Ishikawa (cell line): ENCODE results near the gene WDR38.

Source experiments
- CEBPB ChIP-seq: IDR thresholded peaks from 2 replicates; pipeline ENCODE4 v1.6.1; 2012
- CREB1 ChIP-seq: IDR thresholded peaks from 2 replicates; pipeline ENCODE4 v1.6.1; 2012; ENCODE audit warnings: low read depth
- EGR1 ChIP-seq: IDR thresholded peaks from 2 replicates; pipeline ENCODE4 v1.6.1; 2012
- EP300 ChIP-seq: IDR thresholded peaks from 2 replicates; pipeline ENCODE4 v1.6.1; 2012; ENCODE audit warnings: borderline replicate concordance
- FOXM1 ChIP-seq: IDR thresholded peaks from 2 replicates; pipeline ENCODE4 v1.6.1; 2012; ENCODE audit warnings: low read depth, borderline replicate concordance
- MAX ChIP-seq: IDR thresholded peaks from 2 replicates; pipeline ENCODE4 v1.6.1; 2012
- NFIC ChIP-seq: IDR thresholded peaks from 2 replicates; pipeline ENCODE4 v1.6.1; 2012
- RAD21 ChIP-seq: IDR thresholded peaks from 2 replicates; pipeline ENCODE4 v1.6.1; 2012; ENCODE audit warnings: low read depth
- TAF1 ChIP-seq: IDR thresholded peaks from 2 replicates; pipeline ENCODE4 v1.6.1; 2012; ENCODE audit warnings: low read depth, mild to moderate bottlenecking
- TCF12 ChIP-seq: IDR thresholded peaks from 2 replicates; pipeline ENCODE4 v1.6.1; 2012; ENCODE audit warnings: low read depth
- TEAD4 ChIP-seq: IDR thresholded peaks from 2 replicates; pipeline ENCODE4 v1.6.1; 2012
- YY1 ChIP-seq: IDR thresholded peaks from 2 replicates; pipeline ENCODE4 v1.6.1; 2012; ENCODE audit warnings: low read depth
- ZBTB7A ChIP-seq: IDR thresholded peaks from 2 replicates; pipeline ENCODE4 v1.6.1; 2012; ENCODE audit warnings: low read depth
- TF ChIP-seq, protein P1 (sequence below): IDR thresholded peaks from 2 replicates; pipeline ENCODE4 v1.6.1; 2012; ENCODE audit warnings: low read depth, mild to moderate bottlenecking
- TF ChIP-seq, protein P2 (sequence below): IDR thresholded peaks from 2 replicates; pipeline ENCODE4 v1.6.1; 2012

The WDR38 gene

GRCh38 chr9:124852829-124853531, at the start of gene WDR38:
Gene WDR38, plus strand, starts transcription at chr9:124853460. Its CDS starts 72 bp downstream, at chr9:124853532.
- TF ChIP-seq MAX (peak; percentile 73; the same call in 1 of the 2 replicates), NFIC (no peak), YY1 (peak; percentile 17), RAD21 (peak; percentile 81), EGR1 (peak; percentile 17; the same call in 1 of the 2 replicates), CREB1 (no peak)
- TF ChIP-seq, protein P1, sequence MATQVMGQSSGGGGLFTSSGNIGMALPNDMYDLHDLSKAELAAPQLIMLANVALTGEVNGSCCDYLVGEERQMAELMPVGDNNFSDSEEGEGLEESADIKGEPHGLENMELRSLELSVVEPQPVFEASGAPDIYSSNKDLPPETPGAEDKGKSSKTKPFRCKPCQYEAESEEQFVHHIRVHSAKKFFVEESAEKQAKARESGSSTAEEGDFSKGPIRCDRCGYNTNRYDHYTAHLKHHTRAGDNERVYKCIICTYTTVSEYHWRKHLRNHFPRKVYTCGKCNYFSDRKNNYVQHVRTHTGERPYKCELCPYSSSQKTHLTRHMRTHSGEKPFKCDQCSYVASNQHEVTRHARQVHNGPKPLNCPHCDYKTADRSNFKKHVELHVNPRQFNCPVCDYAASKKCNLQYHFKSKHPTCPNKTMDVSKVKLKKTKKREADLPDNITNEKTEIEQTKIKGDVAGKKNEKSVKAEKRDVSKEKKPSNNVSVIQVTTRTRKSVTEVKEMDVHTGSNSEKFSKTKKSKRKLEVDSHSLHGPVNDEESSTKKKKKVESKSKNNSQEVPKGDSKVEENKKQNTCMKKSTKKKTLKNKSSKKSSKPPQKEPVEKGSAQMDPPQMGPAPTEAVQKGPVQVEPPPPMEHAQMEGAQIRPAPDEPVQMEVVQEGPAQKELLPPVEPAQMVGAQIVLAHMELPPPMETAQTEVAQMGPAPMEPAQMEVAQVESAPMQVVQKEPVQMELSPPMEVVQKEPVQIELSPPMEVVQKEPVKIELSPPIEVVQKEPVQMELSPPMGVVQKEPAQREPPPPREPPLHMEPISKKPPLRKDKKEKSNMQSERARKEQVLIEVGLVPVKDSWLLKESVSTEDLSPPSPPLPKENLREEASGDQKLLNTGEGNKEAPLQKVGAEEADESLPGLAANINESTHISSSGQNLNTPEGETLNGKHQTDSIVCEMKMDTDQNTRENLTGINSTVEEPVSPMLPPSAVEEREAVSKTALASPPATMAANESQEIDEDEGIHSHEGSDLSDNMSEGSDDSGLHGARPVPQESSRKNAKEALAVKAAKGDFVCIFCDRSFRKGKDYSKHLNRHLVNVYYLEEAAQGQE, result no peak

DNA sequence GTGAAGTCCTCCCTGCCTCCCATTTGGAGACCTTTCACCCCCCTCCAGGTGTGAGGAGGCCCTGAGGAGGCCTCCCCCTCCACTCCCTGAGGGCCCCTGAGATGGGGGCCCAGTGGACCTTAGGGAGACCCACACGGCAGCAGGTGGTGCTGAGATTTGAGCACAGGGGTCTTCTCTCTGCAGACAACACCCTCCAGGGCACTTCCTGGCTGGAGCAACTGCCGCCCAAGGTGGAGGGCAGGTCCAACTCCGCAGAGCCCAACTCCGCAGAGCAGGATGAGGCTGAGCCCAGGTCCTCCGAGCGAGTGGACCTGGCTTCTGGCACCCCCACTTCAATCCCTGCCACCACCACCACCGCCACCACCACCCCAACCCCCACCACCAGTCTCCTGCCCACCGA, 49.3 kb upstream of the WDR38 start:
- no peak for TF ChIP-seq ZBTB7A

DNA sequence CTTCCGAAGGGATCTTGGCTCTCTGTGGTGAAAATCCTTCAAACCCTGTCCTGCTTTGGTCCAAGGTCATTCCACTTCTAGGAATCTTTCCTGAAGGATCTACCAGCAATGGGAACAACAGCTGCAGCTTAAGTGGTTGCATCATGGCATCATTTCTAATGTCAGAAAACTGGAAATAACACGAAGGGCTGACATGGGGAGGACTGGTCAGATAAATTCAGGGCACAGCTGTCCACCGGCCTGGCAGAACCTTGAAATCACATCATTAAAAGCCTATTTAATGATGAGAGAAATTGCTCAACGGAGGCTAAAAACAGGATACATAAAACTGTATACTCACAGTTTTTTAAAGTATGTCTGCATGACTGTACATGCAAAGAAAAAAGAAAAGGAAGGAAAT, 48.1 kb upstream of the WDR38 start:
- TF ChIP-seq TCF12, result no peak
- TF ChIP-seq FOXM1, result no peak
- no peak for TF ChIP-seq EP300
- no peak for TF ChIP-seq CREB1
- no peak for TF ChIP-seq TAF1
- no peak for TF ChIP-seq CEBPB
- no peak for TF ChIP-seq MAX
- TF ChIP-seq EGR1, result no peak
- no peak for TF ChIP-seq ZBTB7A
- no peak for TF ChIP-seq RAD21
- TF ChIP-seq, protein P1, result no peak
- no peak for TF ChIP-seq TEAD4
- TF ChIP-seq NFIC, result no peak

DNA sequence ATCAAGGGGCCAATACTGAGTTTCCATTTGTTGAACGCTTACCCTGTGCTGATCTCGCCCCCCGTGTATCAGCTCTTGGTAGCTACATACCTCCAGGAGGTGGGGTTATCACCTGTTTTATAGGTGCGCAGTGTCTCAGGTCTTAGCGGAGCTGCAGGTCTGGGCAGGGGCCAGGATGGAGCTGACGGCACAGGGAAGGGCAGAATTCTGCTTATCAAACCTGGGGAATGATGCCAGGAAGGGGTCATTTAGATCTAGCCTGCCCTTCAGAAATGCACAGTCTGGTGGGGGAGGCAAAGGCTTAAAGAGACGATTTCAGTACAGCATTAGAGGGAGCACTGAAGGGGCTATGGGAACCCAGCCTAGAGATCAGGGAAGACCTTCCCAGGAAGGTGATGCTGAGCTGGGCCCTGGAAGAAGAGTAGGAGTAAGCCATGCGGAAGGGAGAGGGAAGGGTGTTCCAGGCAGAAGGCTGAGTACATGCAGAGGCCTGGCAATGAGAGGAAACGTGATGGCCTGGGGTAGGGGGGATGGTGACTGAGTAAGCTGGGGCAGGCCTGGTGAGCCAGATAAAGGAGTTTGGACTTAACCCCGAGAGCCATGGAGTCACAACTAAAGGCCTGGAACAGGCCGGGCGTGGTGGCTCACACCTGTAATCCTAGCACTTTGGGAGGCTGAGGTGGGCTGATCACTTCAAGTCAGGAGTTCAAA, 44.9 kb upstream of the WDR38 start:
- TF ChIP-seq RAD21, result no peak
- TF ChIP-seq TCF12, result no peak
- no peak for TF ChIP-seq NFIC
- TF ChIP-seq, protein P2, sequence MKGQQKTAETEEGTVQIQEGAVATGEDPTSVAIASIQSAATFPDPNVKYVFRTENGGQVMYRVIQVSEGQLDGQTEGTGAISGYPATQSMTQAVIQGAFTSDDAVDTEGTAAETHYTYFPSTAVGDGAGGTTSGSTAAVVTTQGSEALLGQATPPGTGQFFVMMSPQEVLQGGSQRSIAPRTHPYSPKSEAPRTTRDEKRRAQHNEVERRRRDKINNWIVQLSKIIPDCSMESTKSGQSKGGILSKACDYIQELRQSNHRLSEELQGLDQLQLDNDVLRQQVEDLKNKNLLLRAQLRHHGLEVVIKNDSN, result no peak
- TF ChIP-seq ZBTB7A, result no peak
- TF ChIP-seq EP300, result no peak
- TF ChIP-seq MAX, result no peak
- TF ChIP-seq CREB1, result no peak
- no peak for TF ChIP-seq FOXM1
- no peak for TF ChIP-seq YY1
- TF ChIP-seq TAF1, result no peak
- no peak for TF ChIP-seq EGR1
- TF ChIP-seq CEBPB, result no peak
- no peak for TF ChIP-seq TEAD4
- TF ChIP-seq, protein P1, result no peak

GRCh38 chr9:124809211-124809610, 44.0 kb upstream of the WDR38 start:
- TF ChIP-seq, protein P1, result no peak
- TF ChIP-seq TEAD4, result no peak
- TF ChIP-seq CEBPB, result no peak
- TF ChIP-seq TCF12, result no peak
- TF ChIP-seq EGR1, result no peak
- no peak for TF ChIP-seq MAX
- no peak for TF ChIP-seq EP300
- TF ChIP-seq YY1, result no peak
- TF ChIP-seq TAF1, result no peak
